Adrenal gland (tissue), 12 donors: ENCODE results near the gene MPI. TPM values are rescaled to one million over a fixed set of nuclear protein-coding genes. Genes with fewer than 3 reads are reported as not detected.

Source experiments
- DNase-seq, 7 donors: peaks; one replicate each; pipeline ENCODE4 v3.0.0-alpha.2; 2019 to 2020
- H3K27ac ChIP-seq, 5 donors: fragments of 200-600 bp; sonication (generic) in 4 of 5; 1 replicate in 3 of 5; 2 replicates in 2 of 5; pipeline versions ENCODE4 v1.5.1 to v1.8.0; 2016 to 2020; ENCODE audit warnings: mild to moderate bottlenecking in 1 of 5
- H3K27me3 ChIP-seq: fragments of 200-600 bp; 2 replicates; pipeline ENCODE4 v1.8.0; 2021
- H3K36me3 ChIP-seq, 2 donors: fragments of 200-600 bp; replicated peaks in 1 of 2; 1 replicate in 1 of 2; 2 replicates in 1 of 2; pipeline versions ENCODE4 v1.5.1 to v1.8.0; 2018 to 2022
- H3K4me1 ChIP-seq, 2 donors: fragments of 200-600 bp; replicated peaks in 1 of 2; 1 replicate in 1 of 2; 2 replicates in 1 of 2; pipeline versions ENCODE4 v1.5.1 to v1.8.0; 2018 to 2021
- H3K4me3 ChIP-seq, 4 donors: fragments of 200-600 bp; sonication (generic) in 3 of 4; one replicate each; pipeline ENCODE4 v1.5.1; 2016 to 2018
- H3K9me3 ChIP-seq, 3 donors: fragments of 200-600 bp; sonication (generic) in 1 of 3; replicated peaks in 1 of 3; 1 replicate in 2 of 3; 2 replicates in 1 of 3; pipeline versions ENCODE4 v1.5.1 to v1.8.0; 2016 to 2021
- POLR2A ChIP-seq, 2 donors: fragments of 450-650 bp; IDR thresholded peaks; one replicate each; pipeline ENCODE4 v1.6.1; 2017; ENCODE audit warnings: antibody characterized with exemption in 2 of 2, mild to moderate bottlenecking in 2 of 2, moderate library complexity in 1 of 2
- WGBS, 4 donors: extraction: QIAGEN DNeasy Blood & Tissue Kit in 2 of 4; methylation state at CpG; one replicate each; pipeline versions ENCODE4 v1.1.5 to v1.1.7; 2013 to 2017; 5-methylcytosine and 5-hydroxymethylcytosine counted together
- intact Hi-C, 2 donors: fragments of 100-400 bp; cut with DNase I; formaldehyde crosslinking; loops; one replicate each; pipeline versions ENCODE4 v1.14.1 to v1.15.0; 2022 to 2023
- polyA plus RNA-seq, 3 donors: library from polyadenylated mRNA; stranded (reverse); fragments of 200-250 nt in 2 of 3; fragments of 350-450 nt in 1 of 3; fragmentation: Illumina TruSeq in 1 of 3; extraction: RNeasy Lipid Tissue Mini Kit (QIAGEN cat#74804) in 1 of 3; gene quantifications; one replicate each; pipeline ENCODE4 v1.2.3, GENCODE V29; 2013 to 2014
- total RNA-seq, 9 donors: library from RNA; depleted of rRNA in 4 of 9; stranded (reverse); fragments of >200 nt in 4 of 9; fragments of 120-200 nt in 1 of 9; fragmentation: NEBNext Ultra II Directional in 1 of 9; extraction: Animal tissue kit (Norgen Biotek cat#: 25700) in 1 of 9; gene quantifications; one replicate each; pipeline versions ENCODE4 v1.1.0 to v1.2.4, GENCODE V29; 2013 to 2023
- TF ChIP-seq, protein P1 (sequence below), 6 experiments: fragments of 450-650 bp in 4 of 6; fragments of 200-600 bp in 2 of 6; sonication (generic) in 1 of 6; IDR thresholded peaks; 1 replicate in 5 of 6; 2 replicates in 1 of 6; pipeline versions ENCODE4 v1.5.1 to v1.8.0; 2016 to 2021; ENCODE audit warnings: antibody characterized with exemption in 6 of 6, mild to moderate bottlenecking in 2 of 6, moderate library complexity in 1 of 6
- donor health status: healthy with polysubstance abuse.
- donor health status: Bipolar disorder and iron deficiency.
- donor health status: DM: yes; HTN: yes; CAD: no.
- donor health status: DM: no; HTN: no; CAD: no.
- donor health status: DM: no; HTN: no; CAD: no.
- donor health status: DM: yes; HTN: yes; CAD: no.

MPI gene
- total and polyA plus RNA-seq, 12 donors: 26.2 to 218 (median 105) TPM

DNA sequence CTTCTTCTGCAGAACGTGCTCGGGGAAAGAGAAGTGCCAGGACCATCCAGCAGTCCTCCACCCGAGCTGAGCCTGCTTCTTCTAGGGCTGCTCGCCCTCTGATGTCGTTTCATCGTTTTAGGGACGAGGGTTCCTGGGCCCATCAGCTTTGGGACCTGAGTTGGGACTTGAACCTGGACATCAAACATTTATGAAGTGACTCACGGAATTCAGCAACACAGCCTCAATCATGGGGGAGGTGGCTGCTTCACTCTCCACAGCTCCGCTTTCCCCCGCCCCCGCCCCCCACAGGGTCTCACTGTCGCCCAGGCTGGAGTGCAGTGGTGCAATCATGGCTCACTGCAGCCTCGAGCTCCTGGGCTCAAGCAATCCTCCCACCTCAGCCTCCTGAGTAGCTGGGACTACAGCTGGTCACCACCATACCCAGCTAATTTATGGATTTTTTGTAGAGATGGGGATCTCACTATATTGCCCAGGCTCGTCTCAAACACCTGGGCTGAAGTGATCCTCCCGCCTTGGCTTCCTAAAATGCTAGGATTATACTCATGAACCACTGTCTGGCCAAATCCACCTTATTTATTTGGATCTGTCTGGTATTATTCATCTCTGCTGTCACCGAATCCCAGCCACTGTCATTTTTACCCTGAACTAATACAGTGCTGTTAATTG, 16.0 kb upstream of the MPI start:
- Histone ChIP-seq H3K36me3 (no peaks in the 10 kb centered on the region), H3K4me1 (peaks cover 31 to 40% of the 10 kb centered on the region in 2 donors), H3K27ac (peak overlapping the region in 4 of 5 donors; percentile 88 to 98 (median 90)), H3K4me3 (peak overlapping the region in 2 of 4 donors; percentile 80), H3K27me3 (no peaks in the 10 kb centered on the region), H3K9me3 (no peaks in the 10 kb centered on the region)
- no peak for TF ChIP-seq POLR2A (IDR thresholded peaks at IDR 0.05)
- TF ChIP-seq, protein P1, sequence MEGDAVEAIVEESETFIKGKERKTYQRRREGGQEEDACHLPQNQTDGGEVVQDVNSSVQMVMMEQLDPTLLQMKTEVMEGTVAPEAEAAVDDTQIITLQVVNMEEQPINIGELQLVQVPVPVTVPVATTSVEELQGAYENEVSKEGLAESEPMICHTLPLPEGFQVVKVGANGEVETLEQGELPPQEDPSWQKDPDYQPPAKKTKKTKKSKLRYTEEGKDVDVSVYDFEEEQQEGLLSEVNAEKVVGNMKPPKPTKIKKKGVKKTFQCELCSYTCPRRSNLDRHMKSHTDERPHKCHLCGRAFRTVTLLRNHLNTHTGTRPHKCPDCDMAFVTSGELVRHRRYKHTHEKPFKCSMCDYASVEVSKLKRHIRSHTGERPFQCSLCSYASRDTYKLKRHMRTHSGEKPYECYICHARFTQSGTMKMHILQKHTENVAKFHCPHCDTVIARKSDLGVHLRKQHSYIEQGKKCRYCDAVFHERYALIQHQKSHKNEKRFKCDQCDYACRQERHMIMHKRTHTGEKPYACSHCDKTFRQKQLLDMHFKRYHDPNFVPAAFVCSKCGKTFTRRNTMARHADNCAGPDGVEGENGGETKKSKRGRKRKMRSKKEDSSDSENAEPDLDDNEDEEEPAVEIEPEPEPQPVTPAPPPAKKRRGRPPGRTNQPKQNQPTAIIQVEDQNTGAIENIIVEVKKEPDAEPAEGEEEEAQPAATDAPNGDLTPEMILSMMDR (IDR thresholded peaks at IDR 0.05): peak in 3 of 6 experiments; percentile 5 to 12 (median 12)
- WGBS, 4 donors: 29 to 74% (median 35%) methylated on average over 3 to 16 of the region's 16 CpGs
- DNase-seq: peak in 4 of 7 donors; percentile 36 to 70 (median 43)
- intact Hi-C loops: no loop called here

DNA sequence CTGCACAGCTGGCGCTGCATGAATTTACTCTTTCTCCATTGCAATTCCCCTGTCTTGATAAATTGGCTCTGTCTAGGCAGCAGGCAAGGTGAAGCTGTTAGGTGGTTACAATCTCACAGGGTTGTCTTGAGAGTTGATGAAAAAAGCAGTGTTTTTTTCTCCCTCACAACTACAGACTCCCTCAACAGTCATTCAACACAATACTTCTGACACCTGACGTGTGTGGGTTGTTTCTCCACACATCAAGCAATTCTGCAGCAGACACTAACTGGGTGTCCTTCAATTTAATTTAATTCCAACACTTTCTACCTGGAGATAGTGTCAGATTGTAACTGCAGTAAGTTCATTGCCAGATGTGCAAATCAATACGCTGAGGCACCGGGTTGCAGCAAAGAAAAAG, 11.6 kb upstream of the MPI start:
- H3K27ac ChIP-seq: no peak overlapping the region
- no peak for DNase-seq
- H3K27me3 ChIP-seq: no peaks in the 10 kb centered on the region
- H3K9me3 ChIP-seq: no peaks in the 10 kb centered on the region
- WGBS, 4 donors: 72 to 91% (median 84%) methylated on average over 4 of the region's 4 CpGs
- intact Hi-C loops: no loop called here
- H3K4me1 ChIP-seq: peaks cover 0 to 4% of the 10 kb centered on the region in 2 donors
- no peak overlapping the region for H3K4me3 ChIP-seq
- TF ChIP-seq, protein P1 (IDR thresholded peaks at IDR 0.05): no peak
- TF ChIP-seq POLR2A (IDR thresholded peaks at IDR 0.05): no peak
- no peaks in the 10 kb centered on the region for H3K36me3 ChIP-seq

DNA sequence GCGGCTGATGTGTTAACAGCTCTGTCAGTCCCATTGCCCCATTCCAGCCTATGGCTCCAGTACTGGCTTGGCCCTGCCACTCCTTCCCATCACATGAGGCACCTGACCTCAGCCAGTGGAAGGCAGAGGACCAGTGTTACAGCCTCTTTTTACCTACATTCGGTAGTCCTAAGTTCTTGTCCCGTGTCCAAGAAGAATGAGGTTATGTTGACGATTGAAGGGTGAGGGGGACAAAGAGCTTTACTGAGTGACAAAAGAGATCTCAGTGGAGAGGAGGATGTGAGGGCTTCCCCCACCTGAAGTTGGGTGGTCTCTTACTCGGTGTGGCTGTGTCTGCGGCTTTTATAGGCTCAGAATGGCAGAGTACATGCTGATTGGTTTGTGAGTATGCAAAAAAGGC, 7.3 kb upstream of the MPI start:
- Histone ChIP-seq H3K4me3 (no peak overlapping the region), H3K9me3 (no peaks in the 10 kb centered on the region), H3K27me3 (no peaks in the 10 kb centered on the region), H3K36me3 (no peaks in the 10 kb centered on the region), H3K4me1 (peaks cover 0 to 5% of the 10 kb centered on the region in 2 donors), H3K27ac (no peak overlapping the region)
- intact Hi-C loops: no loop called here
- DNase-seq: no peak
- TF ChIP-seq, protein P1 (IDR thresholded peaks at IDR 0.05): no peak
- no peak for TF ChIP-seq POLR2A (IDR thresholded peaks at IDR 0.05)
- WGBS, 4 donors: 90 to 96% (median 93%) methylated on average over 6 of the region's 6 CpGs

DNA sequence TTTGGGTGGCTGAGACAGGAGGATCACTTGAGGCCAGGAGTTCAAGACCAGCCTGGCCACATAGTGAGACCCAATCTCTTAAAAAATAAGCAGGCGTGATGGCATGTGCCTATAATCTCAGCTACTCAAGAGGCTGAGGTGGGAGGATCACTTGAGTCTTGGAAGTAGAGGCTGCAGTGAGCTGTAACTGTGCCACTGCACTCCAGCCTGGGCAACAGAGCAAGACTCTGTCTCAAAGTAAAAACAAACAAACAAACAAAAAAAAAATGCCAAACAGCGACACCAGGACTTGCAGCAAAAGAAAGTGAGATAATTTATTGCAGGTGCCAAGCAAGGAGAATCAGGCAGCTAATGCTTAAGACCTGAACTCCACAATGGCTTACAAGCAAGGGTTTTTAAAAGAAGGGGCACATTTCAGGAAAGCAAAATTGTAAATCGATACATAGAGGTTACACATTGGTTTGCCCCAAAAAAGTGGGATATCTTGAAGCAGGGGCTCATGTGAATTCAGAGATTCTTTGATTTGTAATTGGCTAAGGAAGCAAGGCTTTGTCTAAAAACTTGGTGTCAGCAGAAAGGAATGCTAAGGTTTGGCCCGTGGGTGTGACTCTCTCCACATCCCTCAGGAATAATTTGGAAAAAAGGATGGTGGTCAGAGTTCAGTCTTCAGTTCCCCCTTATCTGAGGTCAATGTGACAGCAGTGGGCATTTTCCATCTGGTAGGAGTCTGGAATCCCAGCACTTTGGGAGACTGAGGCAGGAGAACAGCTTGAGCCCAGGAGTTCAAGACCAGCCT, 5.2 kb upstream of the MPI start:
- no peak for DNase-seq
- intact Hi-C loops: no loop called here
- Histone ChIP-seq H3K36me3 (no peaks in the 10 kb centered on the region), H3K27me3 (no peaks in the 10 kb centered on the region), H3K4me3 (no peak overlapping the region), H3K9me3 (no peaks in the 10 kb centered on the region), H3K27ac (no peak overlapping the region), H3K4me1 (peaks cover 9 to 16% of the 10 kb centered on the region in 2 donors)
- TF ChIP-seq POLR2A (IDR thresholded peaks at IDR 0.05): no peak
- TF ChIP-seq, protein P1 (IDR thresholded peaks at IDR 0.05): no peak
- 76 to 89% (median 86%) methylated on average over 4 of the region's 4 CpGs for WGBS, 4 donors
